Naive thymus-derived CD4-positive, alpha-beta T cell (primary cell): ENCODE data around the gene FRMD4A. TPM values are rescaled to one million over a fixed set of nuclear protein-coding genes. Genes with fewer than 3 reads are reported as not detected.
A peak's percentile ranks its signal among the peaks of the same experiment; 100 is the strongest.

ENCODE experiments used
- ATAC-seq: fragments of 150-1000 bp; cut with Tn5 transposase; 2 replicates; pipeline ENCODE4 v1.10.0; 2021; ENCODE audit warnings: mild to moderate bottlenecking, moderate library complexity
- CTCF ChIA-PET: fragments of 350-600 bp; sonication (Branson Sonifier 250); formaldehyde crosslinking; loops from one replicate; lab custom pipeline; 2021; ENCODE audit warnings: antibody characterized with exemption; lab: Charles Lee
- POLR2A ChIA-PET: fragments of 350-600 bp; sonication (Branson Sonifier 250); formaldehyde crosslinking; loops from one replicate; lab custom pipeline; 2021; ENCODE audit warnings: antibody characterized with exemption, inconsistent platforms; lab: Charles Lee
- DNase-seq, 9 donors: peaks; one replicate each; pipeline versions ENCODE4 v3.0.0 to v3.0.0-alpha.2; 2020 to 2022; ENCODE audit warnings: mixed read lengths in 1 of 9
- H3K27ac ChIP-seq: one replicate; pipeline ENCODE4 v1.7.0; 2013; ENCODE audit warnings: mild to moderate bottlenecking, low read depth, low read length, moderate library complexity
- H3K27me3 ChIP-seq, 2 donors: one replicate each; pipeline ENCODE4 v1.7.0; 2013; ENCODE audit warnings: low read length in 2 of 2, mild to moderate bottlenecking in 2 of 2, moderate library complexity in 2 of 2; ENCODE audit not compliant: control insufficient read depth in 2 of 2, insufficient read depth in 2 of 2
- H3K36me3 ChIP-seq, 3 experiments: 1 replicate in 2 of 3; 2 replicates in 1 of 3; pipeline ENCODE4 v1.7.0; 2013; ENCODE audit warnings: low read length in 3 of 3, mild to moderate bottlenecking in 3 of 3, moderate library complexity in 1 of 3; ENCODE audit not compliant: insufficient read depth in 3 of 3, control insufficient read depth in 2 of 3
- H3K4me1 ChIP-seq, 2 donors: one replicate each; pipeline ENCODE4 v1.7.0; 2013; ENCODE audit warnings: low read length in 2 of 2, mild to moderate bottlenecking in 2 of 2, moderate library complexity in 1 of 2; ENCODE audit not compliant: control insufficient read depth in 2 of 2, insufficient read depth in 2 of 2
- H3K4me3 ChIP-seq: 2 replicates; pipeline ENCODE4 v1.7.0; 2013; ENCODE audit warnings: mild to moderate bottlenecking, low read length
- H3K9me3 ChIP-seq, 3 experiments: 1 replicate in 2 of 3; 2 replicates in 1 of 3; pipeline ENCODE4 v1.7.0; 2013; ENCODE audit warnings: low read length in 3 of 3; ENCODE audit not compliant: control insufficient read depth in 2 of 3
- H3K27ac Mint-ChIP-seq, 9 donors: one replicate each; pipeline ENCODE4 v1.8.0; 2020 to 2022; ENCODE audit warnings: mixed read lengths in 9 of 9, mild to moderate bottlenecking in 8 of 9, moderate library complexity in 5 of 9, inconsistent platforms in 2 of 9
- H3K27me3 Mint-ChIP-seq, 5 donors: one replicate each; pipeline ENCODE4 v1.8.0; 2021 to 2022; ENCODE audit warnings: mixed read lengths in 5 of 5, mild to moderate bottlenecking in 1 of 5
- H3K36me3 Mint-ChIP-seq, 5 donors: one replicate each; pipeline ENCODE4 v1.8.0; 2020 to 2022; ENCODE audit warnings: mixed read lengths in 5 of 5, mild to moderate bottlenecking in 3 of 5, inconsistent platforms in 1 of 5
- H3K4me1 Mint-ChIP-seq, 7 donors: one replicate each; pipeline ENCODE4 v1.8.0; 2020 to 2022; ENCODE audit warnings: mixed read lengths in 7 of 7, mild to moderate bottlenecking in 3 of 7, inconsistent platforms in 1 of 7
- H3K4me3 Mint-ChIP-seq, 10 donors: one replicate each; pipeline ENCODE4 v1.8.0; 2020 to 2022; ENCODE audit warnings: mild to moderate bottlenecking in 10 of 10, mixed read lengths in 10 of 10, moderate library complexity in 6 of 10, inconsistent platforms in 2 of 10
- H3K9me3 Mint-ChIP-seq, 11 donors: one replicate each; pipeline ENCODE4 v1.8.0; 2020 to 2022; ENCODE audit warnings: mixed read lengths in 11 of 11, mild to moderate bottlenecking in 4 of 11, inconsistent platforms in 1 of 11, moderate library complexity in 1 of 11
- intact Hi-C, 2 donors: fragments of 100-400 bp; cut with micrococcal nuclease; formaldehyde crosslinking; loops; one replicate each; pipeline ENCODE4 v1.15.1; 2023
- polyA plus RNA-seq, 2 donors: library from polyadenylated mRNA; unstranded; fragments of 300-500 nt; fragmentation: Illumina TruSeq; gene quantifications; one replicate each; pipeline ENCODE4 v1.2.3, GENCODE V29; 2021
- total RNA-seq, 6 experiments: library from RNA in 5 of 6; stranded (reverse) in 5 of 6; gene quantifications; 1 replicate in 5 of 6; 2 replicates in 1 of 6; pipeline ENCODE4 v1.2.3 and lab custom pipeline; 2021 to 2026

The FRMD4A gene
- total and polyA plus RNA-seq, 7 experiments from 2014 or later, result 0.10 to 3.1 (median 0.62) TPM

GRCh38 chr10:13615650-13616300, 714.9 kb downstream of the FRMD4A start:
- H3K4me1 ChIP-seq, result no peaks in the 10 kb centered on the region
- peaks cover 0 to 8% (median 0%) of the 10 kb centered on the region in 7 donors for H3K4me1 Mint-ChIP-seq
- intact Hi-C loops, result no loop called here
- H3K4me3 ChIP-seq, result no peak overlapping the region
- ATAC-seq (no peak), DNase-seq (no peak)
- no peaks in the 10 kb centered on the region for H3K9me3 ChIP-seq
- no peak overlapping the region for H3K27ac ChIP-seq
- ChIA-PET POLR2A (no interaction called here), CTCF (interaction anchor here (0.6 to 0.8 kb wide), 4 partner anchors 10 to 108 kb away, joined by 4 read pairs; no protein-coding TSS in a partner anchor)
- H3K36me3 ChIP-seq, result peaks cover 0 to 83% (median 19%) of the 10 kb centered on the region in 3 experiments
- no peaks in the 10 kb centered on the region for H3K27me3 Mint-ChIP-seq
- H3K9me3 Mint-ChIP-seq, result no peaks in the 10 kb centered on the region
- peak overlapping the region in 1 of 9 donors; percentile 51 for H3K27ac Mint-ChIP-seq
- H3K36me3 Mint-ChIP-seq, result peaks cover 11 to 75% (median 57%) of the 10 kb centered on the region in 5 donors
- H3K4me3 Mint-ChIP-seq, result no peak overlapping the region
- no peaks in the 10 kb centered on the region for H3K27me3 ChIP-seq

- intact Hi-C loops, result no loop called here
- no peaks in the 10 kb centered on the region for H3K9me3 ChIP-seq
- Mint-ChIP-seq H3K4me1 (peaks cover 0 to 8% (median 0%) of the 10 kb centered on the region in 7 donors), H3K27me3 (no peaks in the 10 kb centered on the region), H3K9me3 (no peaks in the 10 kb centered on the region), H3K36me3 (peaks cover 16 to 78% (median 62%) of the 10 kb centered on the region in 5 donors), H3K27ac (peak overlapping the region in 1 of 9 donors; percentile 55), H3K4me3 (no peak overlapping the region)
- no peak overlapping the region for H3K27ac ChIP-seq
- ChIA-PET POLR2A (no interaction called here), CTCF (interaction anchor here (0.6 to 0.8 kb wide), 2 partner anchors 9 to 23 kb away, joined by 4 read pairs; no protein-coding TSS in a partner anchor)
- ATAC-seq (no peak), DNase-seq (no peak)
- H3K36me3 ChIP-seq, result peaks cover 0 to 93% (median 19%) of the 10 kb centered on the region in 3 experiments
- H3K4me1 ChIP-seq, result no peaks in the 10 kb centered on the region
- H3K27me3 ChIP-seq, result no peaks in the 10 kb centered on the region
- H3K4me3 ChIP-seq, result no peak overlapping the region
Observed at GRCh38 chr10:13614530-13615332, 716.0 kb downstream of the FRMD4A start.

- Mint-ChIP-seq H3K9me3 (no peaks in the 10 kb centered on the region), H3K4me3 (no peak overlapping the region), H3K27me3 (no peaks in the 10 kb centered on the region), H3K36me3 (peaks cover 12 to 74% (median 61%) of the 10 kb centered on the region in 5 donors), H3K27ac (no peak overlapping the region), H3K4me1 (peaks cover 0 to 8% (median 0%) of the 10 kb centered on the region in 7 donors)
- DNase-seq (peak in 2 of 9 donors; percentile 0 to 21), ATAC-seq (no peak)
- H3K36me3 ChIP-seq, result peaks cover 0 to 94% (median 19%) of the 10 kb centered on the region in 3 experiments
- H3K27ac ChIP-seq, result no peak overlapping the region
- no peak overlapping the region for H3K4me3 ChIP-seq
- H3K27me3 ChIP-seq, result no peaks in the 10 kb centered on the region
- H3K9me3 ChIP-seq, result no peaks in the 10 kb centered on the region
- CTCF ChIA-PET, result no interaction called here
- no peaks in the 10 kb centered on the region for H3K4me1 ChIP-seq
- intact Hi-C loops, result loop anchor here in 1 of 2 donors (1.0 kb wide), 1 partner anchor 165 kb away; no protein-coding TSS in a partner anchor
- POLR2A ChIA-PET, result no interaction called here
Observed at GRCh38 chr10:13613519-13613918, 717.2 kb downstream of the FRMD4A start.

- ChIA-PET CTCF (no interaction called here), POLR2A (no interaction called here)
- no peak overlapping the region for H3K4me3 ChIP-seq
- Mint-ChIP-seq H3K4me3 (no peak overlapping the region), H3K9me3 (no peaks in the 10 kb centered on the region), H3K27ac (no peak overlapping the region), H3K36me3 (peaks cover 12 to 73% (median 57%) of the 10 kb centered on the region in 5 donors), H3K27me3 (no peaks in the 10 kb centered on the region), H3K4me1 (peaks cover 0 to 8% (median 0%) of the 10 kb centered on the region in 7 donors)
- H3K36me3 ChIP-seq, result peaks cover 0 to 91% (median 17%) of the 10 kb centered on the region in 3 experiments
- no peaks in the 10 kb centered on the region for H3K27me3 ChIP-seq
- DNase-seq (no peak), ATAC-seq (no peak)
- H3K27ac ChIP-seq, result no peak overlapping the region
- intact Hi-C loops, result loop anchor here in 1 of 2 donors (1.0 kb wide), 1 partner anchor 165 kb away; no protein-coding TSS in a partner anchor
- H3K4me1 ChIP-seq, result no peaks in the 10 kb centered on the region
- no peaks in the 10 kb centered on the region for H3K9me3 ChIP-seq
Observed at GRCh38 chr10:13612654-13613373, 717.9 kb downstream of the FRMD4A start.

- Histone ChIP-seq H3K4me1 (no peaks in the 10 kb centered on the region), H3K27me3 (no peaks in the 10 kb centered on the region), H3K27ac (no peak overlapping the region), H3K36me3 (peaks cover 0 to 64% (median 0%) of the 10 kb centered on the region in 3 experiments), H3K9me3 (no peaks in the 10 kb centered on the region), H3K4me3 (no peak overlapping the region)
- Mint-ChIP-seq H3K36me3 (peaks cover 7 to 56% (median 43%) of the 10 kb centered on the region in 5 donors), H3K27me3 (no peaks in the 10 kb centered on the region), H3K4me1 (peaks cover 0 to 4% (median 0%) of the 10 kb centered on the region in 7 donors), H3K27ac (no peak overlapping the region), H3K9me3 (no peaks in the 10 kb centered on the region), H3K4me3 (no peak overlapping the region)
- ATAC-seq, result no peak
- POLR2A ChIA-PET, result no interaction called here
- CTCF ChIA-PET, result no interaction called here
- no peak for DNase-seq
- intact Hi-C loops, result no loop called here
Observed at GRCh38 chr10:13608246-13608853, 722.4 kb downstream of the FRMD4A start.
